Measurements from ENCODE around the gene RNF39.

Gene RNF39

GRCh38 chr6:30092852-30093543 is 17.4 kb upstream of the RNF39 start:
- Histone ChIP-seq H3K9me3 (replicated peaks; ENCODE audit: low read length) (no peaks in the 10 kb centered on the region), H3K4me2 (ENCODE audit: low read length) (no peak overlapping the region), H3K27me3 (ENCODE audit: control insufficient read depth, insufficient read depth, low read length) (peaks cover 57% of the 10 kb centered on the region), H3K4me1 (ENCODE audit: control insufficient read depth, insufficient read depth, low read length) (peaks cover 20% of the 10 kb centered on the region), H3K36me3 (ENCODE audit: insufficient read depth, low read length) (no peaks in the 10 kb centered on the region), H3K9ac (ENCODE audit: low read depth, low read length) (no peak overlapping the region), H3K4me3 (ENCODE audit: low read length) (no peak overlapping the region)

GRCh38 chr6:30091577-30092381 is 16.2 kb upstream of the RNF39 start:
- Histone ChIP-seq H3K27me3 (ENCODE audit: control insufficient read depth, insufficient read depth, low read length) (peaks cover 49% of the 10 kb centered on the region), H3K9ac (ENCODE audit: low read depth, low read length) (no peak overlapping the region), H3K4me3 (ENCODE audit: low read length) (no peak overlapping the region)

GRCh38 chr6:30087876-30088275 is 12.3 kb upstream of the RNF39 start:
- Histone ChIP-seq H3K4me2 (ENCODE audit: low read length) (no peak overlapping the region), H3K27me3 (ENCODE audit: control insufficient read depth, insufficient read depth, low read length) (peaks cover 16% of the 10 kb centered on the region), H3K4me3 (ENCODE audit: low read length) (no peak overlapping the region), H3K9ac (ENCODE audit: low read depth, low read length) (no peak overlapping the region), H3K9me3 (replicated peaks; ENCODE audit: low read length) (no peaks in the 10 kb centered on the region), H3K4me1 (ENCODE audit: control insufficient read depth, insufficient read depth, low read length) (peaks cover 13% of the 10 kb centered on the region), H3K36me3 (ENCODE audit: insufficient read depth, low read length) (no peaks in the 10 kb centered on the region)

More at GRCh38 chr6:30091577-30092381, 16.2 kb upstream of the RNF39 start:
- Histone ChIP-seq H3K9me3 (replicated peaks; ENCODE audit: low read length) (no peaks in the 10 kb centered on the region), H3K4me1 (ENCODE audit: control insufficient read depth, insufficient read depth, low read length) (peaks cover 20% of the 10 kb centered on the region), H3K36me3 (ENCODE audit: insufficient read depth, low read length) (no peaks in the 10 kb centered on the region), H3K4me2 (ENCODE audit: low read length) (peak overlapping the region; percentile 47)

- Histone ChIP-seq H3K4me3 (ENCODE audit: low read length) (no peak overlapping the region), H3K9me3 (replicated peaks; ENCODE audit: low read length) (no peaks in the 10 kb centered on the region), H3K4me1 (ENCODE audit: control insufficient read depth, insufficient read depth, low read length) (peaks cover 10% of the 10 kb centered on the region), H3K27me3 (ENCODE audit: control insufficient read depth, insufficient read depth, low read length) (peaks cover 80% of the 10 kb centered on the region), H3K36me3 (ENCODE audit: insufficient read depth, low read length) (no peaks in the 10 kb centered on the region), H3K4me2 (ENCODE audit: low read length) (no peak overlapping the region), H3K9ac (ENCODE audit: low read depth, low read length) (no peak overlapping the region)
Measured at GRCh38 chr6:30077218-30077617, 1.6 kb upstream of the RNF39 start.

DNA sequence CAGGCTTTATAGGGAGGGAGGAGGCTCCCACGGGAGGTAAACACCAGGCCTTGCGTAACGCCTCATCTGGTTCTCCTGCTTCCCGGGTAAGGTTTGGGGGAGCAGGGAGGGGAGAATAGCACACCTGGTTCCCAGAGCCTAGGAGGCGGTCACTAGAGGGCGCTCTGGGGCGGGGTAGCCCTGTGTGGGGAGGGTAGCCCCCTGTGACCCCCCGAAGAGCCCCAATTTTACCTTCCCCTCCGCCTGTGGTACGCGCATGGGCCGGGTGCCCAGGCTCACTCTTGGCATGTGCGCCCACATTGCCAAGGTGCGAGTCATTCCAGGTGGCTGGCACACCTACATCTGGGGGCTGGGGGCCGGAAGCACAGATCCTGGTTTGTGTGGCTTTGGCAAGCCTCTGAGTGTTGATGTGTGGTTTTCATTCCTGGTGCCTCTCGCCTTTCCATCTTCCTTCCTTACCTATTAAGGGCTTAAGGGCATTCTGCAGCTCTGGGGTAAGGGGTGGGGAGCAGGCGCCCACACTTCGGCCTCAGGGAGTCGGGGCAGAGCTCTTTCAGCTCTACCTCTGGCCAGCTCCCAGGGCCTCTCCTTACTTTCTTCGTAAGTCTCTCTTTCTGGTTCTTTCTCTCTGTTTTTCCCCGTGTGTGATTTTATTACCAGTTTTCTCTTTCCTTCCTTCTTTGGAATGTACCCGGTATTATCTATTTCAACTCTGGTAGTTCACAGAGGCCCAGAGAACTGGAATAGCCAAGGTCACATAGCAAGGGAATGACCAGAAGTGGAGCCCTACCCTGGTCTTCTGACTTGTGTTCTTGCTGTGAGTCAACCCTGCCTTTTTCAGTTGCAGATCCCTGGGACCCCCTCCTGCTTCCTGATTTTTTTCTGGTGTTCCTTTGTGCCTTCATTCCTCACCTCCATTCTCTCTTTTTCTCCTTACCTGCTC is 492 bp upstream of the RNF39 start:
- Histone ChIP-seq H3K4me1 (ENCODE audit: control insufficient read depth, insufficient read depth, low read length) (peaks cover 10% of the 10 kb centered on the region), H3K4me2 (ENCODE audit: low read length) (no peak overlapping the region), H3K36me3 (ENCODE audit: insufficient read depth, low read length) (no peaks in the 10 kb centered on the region), H3K9me3 (replicated peaks; ENCODE audit: low read length) (no peaks in the 10 kb centered on the region), H3K9ac (ENCODE audit: low read depth, low read length) (no peak overlapping the region), H3K4me3 (ENCODE audit: low read length) (no peak overlapping the region), H3K27me3 (ENCODE audit: control insufficient read depth, insufficient read depth, low read length) (peaks cover 89% of the 10 kb centered on the region)

DNA sequence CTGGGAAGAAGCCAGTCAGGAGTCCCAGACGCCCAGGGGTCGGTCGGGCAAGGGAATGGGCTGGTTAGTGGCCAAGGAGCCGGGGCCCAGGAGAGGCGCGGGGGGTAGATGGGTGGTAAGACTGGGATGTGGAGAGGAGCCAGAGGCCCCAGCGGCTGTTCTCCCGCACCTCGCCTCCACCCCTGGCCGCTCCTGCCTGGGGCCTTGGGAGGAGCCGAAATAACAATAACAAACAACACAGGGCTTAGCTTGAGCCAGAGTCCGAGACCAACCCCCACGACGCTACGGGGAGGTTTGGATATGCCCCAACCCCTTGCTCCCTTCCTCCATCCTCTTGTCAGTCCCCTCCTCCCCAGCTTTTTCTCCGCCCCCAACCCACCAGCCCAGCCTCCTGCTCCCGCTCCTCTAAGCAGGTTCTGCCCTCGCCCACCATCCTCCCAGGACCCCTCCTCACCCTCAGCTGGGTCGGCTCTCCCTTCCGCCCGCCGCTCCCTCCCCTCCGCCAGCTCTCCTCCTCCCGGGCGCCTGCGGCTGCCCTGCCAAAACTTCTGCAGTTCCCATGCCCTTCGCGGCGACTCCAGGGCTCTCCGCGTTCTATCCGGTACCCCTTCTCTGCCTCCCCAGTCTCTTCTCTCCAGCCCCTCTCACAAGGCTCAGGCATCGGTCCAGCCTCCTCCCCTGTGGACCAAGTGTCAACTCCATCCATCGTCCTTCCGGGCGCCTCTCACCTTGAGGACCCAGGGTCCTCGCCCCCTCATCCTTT is 1.1 kb downstream of the RNF39 start:
- Histone ChIP-seq H3K4me2 (ENCODE audit: low read length) (peak overlapping the region; percentile 56), H3K9me3 (replicated peaks; ENCODE audit: low read length) (no peaks in the 10 kb centered on the region), H3K27me3 (ENCODE audit: control insufficient read depth, insufficient read depth, low read length) (peaks cover 82% of the 10 kb centered on the region), H3K36me3 (ENCODE audit: insufficient read depth, low read length) (peaks cover 10% of the 10 kb centered on the region), H3K4me3 (ENCODE audit: low read length) (no peak overlapping the region), H3K9ac (ENCODE audit: low read depth, low read length) (no peak overlapping the region), H3K4me1 (ENCODE audit: control insufficient read depth, insufficient read depth, low read length) (peaks cover 10% of the 10 kb centered on the region)

- Histone ChIP-seq H3K36me3 (ENCODE audit: insufficient read depth, low read length) (peaks cover 14% of the 10 kb centered on the region), H3K4me1 (ENCODE audit: control insufficient read depth, insufficient read depth, low read length) (peaks cover 10% of the 10 kb centered on the region), H3K9ac (ENCODE audit: low read depth, low read length) (no peak overlapping the region), H3K27me3 (ENCODE audit: control insufficient read depth, insufficient read depth, low read length) (peaks cover 74% of the 10 kb centered on the region), H3K4me2 (ENCODE audit: low read length) (no peak overlapping the region), H3K4me3 (ENCODE audit: low read length) (no peak overlapping the region), H3K9me3 (replicated peaks; ENCODE audit: low read length) (no peaks in the 10 kb centered on the region)
Measured at GRCh38 chr6:30073489-30074235, 1.9 kb downstream of the RNF39 start.

DNA sequence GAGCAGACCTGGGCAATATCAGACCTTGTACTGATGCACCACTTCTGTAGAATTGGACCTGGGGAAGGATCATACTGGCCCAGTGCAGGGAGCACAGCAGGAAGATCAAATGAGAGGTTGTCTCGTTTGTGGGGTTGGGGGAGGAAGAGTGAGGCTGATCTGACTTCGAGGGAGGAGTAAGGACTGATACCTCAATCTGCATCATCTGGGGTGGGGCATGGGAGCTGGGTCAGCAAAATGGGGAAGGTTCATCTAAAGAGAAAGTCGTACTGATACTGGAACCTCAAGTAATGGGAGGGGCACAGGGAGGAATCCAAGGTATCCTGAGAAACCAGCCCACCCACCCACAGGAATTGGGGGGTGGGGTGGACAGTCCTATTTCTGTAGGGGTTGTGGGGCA is 3.7 kb downstream of the RNF39 start:
- no peak overlapping the region for H3K4me2 ChIP-seq (ENCODE audit: low read length)
- H3K9me3 ChIP-seq (replicated peaks; ENCODE audit: low read length): no peaks in the 10 kb centered on the region
- H3K36me3 ChIP-seq (ENCODE audit: insufficient read depth, low read length): peaks cover 14% of the 10 kb centered on the region
- H3K27me3 ChIP-seq (ENCODE audit: control insufficient read depth, insufficient read depth, low read length): peaks cover 56% of the 10 kb centered on the region
- no peak overlapping the region for H3K9ac ChIP-seq (ENCODE audit: low read depth, low read length)
- H3K4me1 ChIP-seq (ENCODE audit: control insufficient read depth, insufficient read depth, low read length): peaks cover 16% of the 10 kb centered on the region
- H3K4me3 ChIP-seq (ENCODE audit: low read length): no peak overlapping the region

DNA sequence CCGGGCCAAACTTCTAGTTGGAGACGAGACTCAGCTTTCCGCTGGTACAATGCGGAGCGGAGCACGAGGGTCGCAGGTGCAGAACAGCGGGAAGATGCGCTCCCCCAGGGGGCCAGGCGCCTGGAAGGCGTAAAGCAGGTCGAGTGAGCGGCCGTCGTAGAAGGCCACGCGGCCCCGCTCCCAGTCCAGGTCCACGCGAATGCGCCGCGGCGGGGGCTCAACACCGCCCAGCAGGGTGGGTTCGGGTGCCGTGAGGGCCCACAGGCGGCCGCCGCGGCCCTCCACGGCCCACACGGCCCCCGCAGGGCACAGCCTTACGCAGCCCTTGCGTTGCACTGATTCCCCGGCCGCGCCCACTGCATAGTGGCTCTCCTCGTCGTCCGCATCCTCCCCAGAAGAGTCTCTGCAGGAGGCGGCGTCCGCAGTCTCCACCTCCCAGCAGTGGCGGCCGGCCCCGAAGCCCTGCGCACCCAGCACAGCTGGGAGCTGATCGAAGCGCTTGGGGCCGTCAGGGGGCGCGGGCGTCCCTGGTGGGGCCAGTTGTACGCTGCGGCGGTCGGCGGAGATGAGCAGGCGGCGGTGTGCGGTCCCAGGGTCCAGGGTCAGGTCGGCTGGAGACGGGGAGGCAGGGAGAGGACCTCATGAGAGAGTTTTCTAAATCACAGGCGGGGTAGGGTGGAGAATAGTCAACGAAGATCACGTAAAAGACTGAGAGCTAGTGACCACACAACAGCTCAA is 4.3 kb downstream of the RNF39 start:
- Histone ChIP-seq H3K36me3 (ENCODE audit: insufficient read depth, low read length) (peaks cover 14% of the 10 kb centered on the region), H3K9ac (ENCODE audit: low read depth, low read length) (no peak overlapping the region), H3K4me2 (ENCODE audit: low read length) (no peak overlapping the region), H3K27me3 (ENCODE audit: control insufficient read depth, insufficient read depth, low read length) (peaks cover 50% of the 10 kb centered on the region), H3K4me1 (ENCODE audit: control insufficient read depth, insufficient read depth, low read length) (peaks cover 18% of the 10 kb centered on the region), H3K4me3 (ENCODE audit: low read length) (no peak overlapping the region), H3K9me3 (replicated peaks; ENCODE audit: low read length) (no peaks in the 10 kb centered on the region)

All from skeletal muscle satellite cell (primary cell).